Duodenal mucosa (tissue), 2 donors: ENCODE results near the gene LRRC32.
"Not testable (repeated sequence)": the region's sequence is repeated elsewhere in the genome, so short reads cannot be mapped to it uniquely, and the experiment has no call there.

Source experiments
- H3K27ac ChIP-seq: one replicate; pipeline ENCODE4 v1.7.0; 2013; ENCODE audit warnings: low read depth, low read length
- H3K27me3 ChIP-seq, 2 donors: one replicate each; pipeline ENCODE4 v1.7.0; 2013; ENCODE audit warnings: low read length in 2 of 2, control low read depth in 1 of 2; ENCODE audit not compliant: insufficient read depth in 2 of 2, control insufficient read depth in 1 of 2
- H3K36me3 ChIP-seq, 2 donors: one replicate each; pipeline ENCODE4 v1.7.0; 2013; ENCODE audit warnings: low read length in 2 of 2, control low read depth in 1 of 2; ENCODE audit not compliant: insufficient read depth in 2 of 2, control insufficient read depth in 1 of 2
- H3K4me1 ChIP-seq, 2 donors: one replicate each; pipeline ENCODE4 v1.7.0; 2013; ENCODE audit warnings: low read length in 2 of 2, control low read depth in 1 of 2; ENCODE audit not compliant: insufficient read depth in 2 of 2, control insufficient read depth in 1 of 2
- H3K4me3 ChIP-seq, 2 donors: one replicate each; pipeline ENCODE4 v1.7.0; 2013; ENCODE audit warnings: low read length in 2 of 2, low read depth in 1 of 2
- H3K9ac ChIP-seq, 2 donors: one replicate each; pipeline ENCODE4 v1.7.0; 2013; ENCODE audit warnings: low read length in 2 of 2, low read depth in 1 of 2
- H3K9me3 ChIP-seq, 2 donors: one replicate each; pipeline ENCODE4 v1.7.0; 2013; ENCODE audit warnings: low read length in 2 of 2, control low read depth in 1 of 2; ENCODE audit not compliant: control insufficient read depth in 1 of 2

Gene LRRC32

DNA sequence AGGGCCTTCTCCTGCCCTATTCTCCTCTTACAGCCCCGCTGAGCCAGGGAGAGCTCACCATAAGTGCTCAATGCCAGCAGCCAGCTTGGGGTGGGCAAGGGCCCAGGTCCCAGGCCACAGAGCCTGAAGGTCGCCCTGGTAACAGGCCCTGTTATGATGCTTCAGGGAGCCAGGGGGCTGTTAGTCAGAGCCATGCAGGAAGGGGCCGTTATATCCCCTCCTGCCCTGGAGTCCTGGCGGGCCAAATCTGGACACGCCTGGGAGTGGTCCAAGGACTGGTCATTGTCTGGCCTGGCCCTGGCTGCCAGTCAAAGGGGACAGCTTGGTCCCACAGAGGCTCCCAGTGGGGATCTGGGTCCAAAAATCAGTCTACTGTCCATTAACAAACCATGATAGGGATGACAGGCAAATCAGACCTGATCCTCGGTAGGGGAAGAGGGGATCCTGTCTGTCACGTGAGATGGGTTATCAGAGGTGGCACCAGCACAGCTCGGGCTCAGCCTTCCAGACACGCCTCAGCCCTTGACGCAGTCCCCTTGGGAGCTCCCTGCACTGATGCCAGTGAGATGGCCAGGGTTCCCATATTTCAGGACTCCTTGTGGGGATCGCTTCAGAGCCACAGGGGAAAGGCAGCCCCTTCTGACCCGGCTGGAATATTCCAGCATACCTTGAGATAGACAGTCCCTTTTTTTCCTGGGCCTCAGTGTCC, 55.9 kb downstream of the LRRC32 start:
- Histone ChIP-seq H3K9me3 (no peaks in the 10 kb centered on the region), H3K27ac (no peak overlapping the region), H3K36me3 (no peaks in the 10 kb centered on the region), H3K27me3 (no peaks in the 10 kb centered on the region), H3K4me1 (peaks cover 0 to 4% of the 10 kb centered on the region in 2 donors), H3K9ac (no peak overlapping the region), H3K4me3 (no peak overlapping the region)

DNA sequence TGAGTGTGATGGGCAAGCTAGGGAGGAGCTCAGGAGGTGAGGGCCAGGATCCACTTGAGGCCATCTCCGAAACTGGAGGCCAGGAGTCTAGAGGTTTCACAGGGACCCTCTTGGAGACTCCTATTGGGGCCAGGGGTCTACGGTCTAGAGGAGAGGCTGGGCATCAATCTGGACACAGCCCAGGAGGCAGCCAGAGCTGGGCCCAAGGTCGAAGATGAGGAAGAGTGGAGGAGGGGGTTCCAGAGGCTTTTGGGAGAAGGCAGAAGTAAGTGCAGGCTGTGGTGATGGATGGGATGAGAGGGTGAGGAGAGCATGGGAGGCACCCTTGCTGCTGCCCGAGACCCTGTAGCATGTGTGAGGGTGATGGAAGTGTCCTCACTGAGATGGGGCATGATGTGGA, 56.6 kb downstream of the LRRC32 start:
- Histone ChIP-seq H3K9me3 (no peaks in the 10 kb centered on the region), H3K36me3 (no peaks in the 10 kb centered on the region), H3K4me1 (peaks cover 0 to 4% of the 10 kb centered on the region in 2 donors), H3K27ac (no peak overlapping the region), H3K4me3 (no peak overlapping the region), H3K9ac (no peak overlapping the region), H3K27me3 (no peaks in the 10 kb centered on the region)

DNA sequence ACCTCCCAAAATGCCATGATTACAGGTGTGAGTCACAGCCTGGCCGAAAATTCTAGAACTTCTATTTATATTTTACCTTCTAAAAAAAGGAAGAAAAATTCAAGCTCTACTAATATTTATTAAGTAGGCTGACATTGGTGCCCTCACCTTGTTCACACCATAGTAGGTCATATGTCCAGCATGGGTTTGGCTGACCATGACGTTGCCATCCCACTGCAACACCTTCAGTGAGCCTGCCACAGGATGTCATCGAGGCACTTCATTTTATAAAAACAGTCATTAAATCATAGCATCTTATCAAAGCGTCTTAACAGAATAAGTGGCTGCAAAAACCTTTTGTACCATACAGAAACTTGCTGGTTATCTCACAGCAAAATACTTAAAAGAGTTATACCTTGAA, 58.3 kb downstream of the LRRC32 start:
- Histone ChIP-seq H3K4me1 (peaks cover 0 to 4% of the 10 kb centered on the region in 2 donors), H3K27ac (no peak overlapping the region)

DNA sequence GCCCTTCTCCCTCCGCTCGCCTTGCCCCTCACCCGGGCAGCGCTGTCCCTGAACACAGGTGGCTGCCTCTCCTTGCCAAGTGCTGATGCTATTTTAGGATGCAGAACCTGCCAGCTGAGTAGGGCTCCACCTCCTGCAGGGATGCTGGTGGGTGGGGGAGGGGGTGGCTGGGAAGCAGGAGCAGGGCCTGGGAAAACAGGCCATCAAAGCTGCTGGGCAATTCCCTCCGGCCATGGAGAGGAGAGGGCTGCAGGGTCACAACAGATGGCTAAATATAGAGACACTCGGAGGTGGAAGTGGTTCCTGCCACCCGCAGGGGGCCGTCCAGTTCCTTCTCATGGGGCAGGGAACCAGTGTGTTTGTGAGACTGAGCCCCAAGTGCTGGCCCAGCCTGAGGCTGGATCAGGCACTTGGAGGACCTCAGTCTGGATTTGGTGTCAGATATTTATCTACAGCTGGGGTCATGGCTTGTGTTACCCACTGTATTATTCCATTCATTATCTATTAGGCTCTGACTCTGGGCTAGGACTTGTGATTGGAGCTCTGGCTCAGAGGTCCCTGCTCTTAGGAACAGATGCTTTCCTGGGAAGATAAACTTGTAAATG, 59.6 kb downstream of the LRRC32 start:
- Histone ChIP-seq H3K4me1 (peaks cover 2 to 7% of the 10 kb centered on the region in 2 donors), H3K9ac (no peak overlapping the region), H3K27ac (no peak overlapping the region), H3K4me3 (no peak overlapping the region), H3K36me3 (no peaks in the 10 kb centered on the region), H3K27me3 (no peaks in the 10 kb centered on the region), H3K9me3 (no peaks in the 10 kb centered on the region)

More for the DNA sequence above, 58.3 kb downstream of the LRRC32 start:
- no peaks in the 10 kb centered on the region for H3K36me3 ChIP-seq
- no peaks in the 10 kb centered on the region for H3K27me3 ChIP-seq
- H3K4me3 ChIP-seq: no peak overlapping the region
- H3K9ac ChIP-seq: no peak overlapping the region
- H3K9me3 ChIP-seq: no peaks in the 10 kb centered on the region

DNA sequence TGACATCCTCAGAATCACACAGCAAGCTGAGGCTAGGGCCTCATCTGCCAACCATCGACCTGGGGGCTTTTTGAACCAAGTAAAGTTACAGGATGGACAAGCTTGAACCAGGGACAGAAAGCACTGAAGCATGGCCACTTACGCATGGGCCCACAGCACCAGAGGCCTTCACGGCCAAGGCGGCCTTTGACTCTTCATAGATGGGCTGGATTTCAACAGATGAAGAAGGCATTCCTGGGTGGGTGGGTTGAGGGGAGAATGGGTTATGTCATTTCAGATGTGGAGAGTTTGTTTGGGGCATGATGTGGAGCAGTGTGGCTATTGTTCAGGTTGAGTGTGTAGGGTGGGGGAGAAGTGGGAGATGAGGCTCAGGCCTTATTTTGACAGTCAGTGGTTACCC, 60.2 kb downstream of the LRRC32 start:
- Histone ChIP-seq H3K9me3 (no peaks in the 10 kb centered on the region), H3K27me3 (no peaks in the 10 kb centered on the region), H3K27ac (no peak overlapping the region), H3K36me3 (no peaks in the 10 kb centered on the region), H3K9ac (no peak overlapping the region), H3K4me3 (no peak overlapping the region), H3K4me1 (peaks cover 4 to 9% of the 10 kb centered on the region in 2 donors)

DNA sequence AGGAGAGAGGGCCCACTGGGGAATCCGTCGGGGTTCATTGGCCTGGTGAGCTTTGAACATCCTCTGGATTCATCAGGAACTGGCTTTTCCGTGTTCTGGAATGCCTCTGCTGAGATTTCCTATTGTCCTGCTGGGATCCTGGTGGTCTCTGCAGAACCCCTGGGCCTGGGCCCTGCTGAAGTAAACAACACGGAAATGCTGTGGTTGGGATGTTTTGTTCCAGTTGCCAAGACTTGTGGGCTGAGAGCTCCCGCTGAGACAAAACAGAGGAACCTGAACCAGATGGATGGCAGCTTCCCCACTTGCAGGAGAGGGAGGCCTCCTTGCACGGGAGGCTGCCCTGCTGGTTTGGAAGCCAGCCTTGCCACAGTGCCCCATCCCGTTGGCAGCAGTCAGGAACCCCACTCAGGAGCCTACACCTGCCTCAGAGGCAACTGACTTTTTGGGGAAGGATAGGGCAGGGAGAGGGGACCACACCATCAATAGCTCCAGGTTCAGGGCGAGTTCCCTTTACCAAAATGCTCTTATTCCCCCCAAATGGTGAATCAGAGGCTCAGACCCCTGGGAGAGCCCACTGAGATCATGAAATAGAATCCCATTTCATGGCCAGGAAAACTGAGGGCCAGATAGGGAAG, 60.7 kb downstream of the LRRC32 start:
- Histone ChIP-seq H3K27me3 (no peaks in the 10 kb centered on the region), H3K27ac (no peak overlapping the region), H3K9ac (no peak overlapping the region), H3K9me3 (no peaks in the 10 kb centered on the region), H3K36me3 (no peaks in the 10 kb centered on the region), H3K4me1 (peaks cover 8 to 12% of the 10 kb centered on the region in 2 donors), H3K4me3 (no peak overlapping the region)

DNA sequence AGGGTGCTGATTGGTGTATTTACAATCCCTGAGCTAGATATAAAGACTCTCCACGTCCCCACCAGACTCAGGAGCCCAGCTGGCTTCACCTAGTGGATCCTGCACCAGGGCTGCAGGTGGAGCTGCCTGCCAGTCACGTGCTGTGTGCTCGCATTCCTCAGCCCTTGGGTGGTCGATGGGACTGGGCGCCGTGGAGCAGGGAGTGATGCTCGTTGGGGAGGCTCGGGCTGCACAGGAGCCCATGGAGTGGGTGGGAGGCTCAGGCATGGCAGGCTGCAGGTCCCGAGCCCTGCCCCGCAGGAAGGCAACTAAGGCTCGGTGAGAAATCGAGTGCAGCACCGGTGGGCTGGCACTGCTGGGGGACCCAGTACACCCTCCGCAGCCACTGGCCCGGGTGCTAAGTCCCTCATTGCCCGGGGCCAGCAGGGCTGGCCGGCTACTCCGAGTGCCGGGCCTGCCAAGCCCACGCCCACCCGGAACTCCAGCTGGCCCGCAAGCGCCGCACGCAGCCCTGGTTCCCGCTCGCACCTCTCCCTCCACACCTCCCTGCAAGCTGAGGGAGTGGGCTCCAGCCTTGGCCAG, 61.6 kb downstream of the LRRC32 start:
- peaks cover 13 to 17% of the 10 kb centered on the region in 2 donors for H3K4me1 ChIP-seq
- H3K36me3 ChIP-seq, H3K27me3 ChIP-seq, H3K27ac ChIP-seq, H3K4me3 ChIP-seq, H3K9ac ChIP-seq, H3K9me3 ChIP-seq: not testable (repeated sequence)

DNA sequence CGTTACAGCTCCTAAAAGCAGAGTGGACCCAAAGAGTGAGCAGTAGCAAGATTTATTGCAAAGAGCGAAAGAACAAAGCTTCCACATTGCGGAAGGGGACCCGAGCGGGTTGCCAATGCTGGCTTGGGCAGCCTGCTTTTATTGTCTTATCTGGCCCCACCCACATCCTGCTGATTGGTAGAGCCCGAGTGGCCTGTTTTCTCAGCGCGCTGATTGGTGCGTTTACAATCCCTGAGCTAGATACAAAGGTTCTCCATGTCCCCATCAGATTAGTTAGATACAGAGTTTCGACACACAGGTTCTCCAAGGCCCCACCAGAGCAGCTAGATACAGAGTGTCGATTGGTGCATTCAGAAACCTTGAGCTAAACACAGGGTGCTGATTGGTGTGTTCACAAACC, 62.3 kb downstream of the LRRC32 start:
- not testable (repeated sequence) for H3K27me3 ChIP-seq, H3K9me3 ChIP-seq, H3K27ac ChIP-seq, H3K4me3 ChIP-seq, H3K36me3 ChIP-seq, H3K9ac ChIP-seq
- H3K4me1 ChIP-seq: peaks cover 13 to 17% of the 10 kb centered on the region in 2 donors
